PC-3 (cell line): ENCODE data around the gene VDR. TPM values are rescaled to one million over a fixed set of nuclear protein-coding genes. Genes with fewer than 3 reads are reported as not detected.
A peak's percentile ranks its signal among the peaks of the same experiment; 100 is the strongest.

ENCODE experiments used
- ATAC-seq: fragments of 200-7000 bp; cut with Tn5 transposase; 2 replicates; pipeline ENCODE4 v1.9.1; 2020; ENCODE audit warnings: mild to moderate bottlenecking, moderate library complexity
- BruUV-seq: library from RNA; stranded (reverse); fragments of 400-500 nt; replicated peaks from 2 replicates; lab custom pipeline; 2021; lab: Mats Ljungman, UMichigan
- CTCF ChIA-PET: fragments of 300-600 bp; sonication (Branson Sonifier 250); formaldehyde crosslinking; loops from one replicate; lab custom pipeline; 2022; ENCODE audit warnings: antibody characterized with exemption; lab: Charles Lee
- POLR2A ChIA-PET: fragments of 300-600 bp; sonication (Branson Sonifier 250); formaldehyde crosslinking; loops from one replicate; lab custom pipeline; 2022; ENCODE audit warnings: antibody characterized with exemption; ENCODE audit not compliant: unreplicated experiment; lab: Charles Lee
- DNase-seq: peaks from one replicate; pipeline ENCODE4 v3.0.0-alpha.2; 2015
- H2AFZ ChIP-seq: fragments of 300-600 bp; sonication (generic); 2 replicates; pipeline ENCODE4 v1.6.0; 2016; ENCODE audit warnings: antibody characterized with exemption, low read length
- H3F3A ChIP-seq: fragments of 300-600 bp; sonication (generic); one replicate; pipeline ENCODE4 v1.6.0; 2017; ENCODE audit warnings: antibody characterized with exemption, low read length, control low read depth, mild to moderate bottlenecking; ENCODE audit not compliant: unreplicated experiment
- H3K27ac ChIP-seq: fragments of 300-600 bp; sonication (generic); 2 replicates; pipeline ENCODE4 v1.5.1; 2016; ENCODE audit warnings: mild to moderate bottlenecking, low read length
- H3K27me3 ChIP-seq: fragments of 300-600 bp; sonication (generic); 2 replicates; pipeline ENCODE4 v1.6.1; 2016; ENCODE audit warnings: low read length, mixed read lengths
- H3K36me3 ChIP-seq: fragments of 300-600 bp; sonication (generic); 2 replicates; pipeline ENCODE4 v1.6.1; 2016; ENCODE audit warnings: low read depth, mixed run types, low read length, mixed read lengths
- H3K4me1 ChIP-seq: fragments of 300-600 bp; sonication (generic); 2 replicates; pipeline ENCODE4 v1.5.1; 2016; ENCODE audit warnings: low read length; ENCODE audit not compliant: insufficient read depth
- H3K4me2 ChIP-seq: fragments of 300-600 bp; sonication (generic); 2 replicates; pipeline ENCODE4 v1.6.0; 2016; ENCODE audit warnings: low read length
- H3K4me3 ChIP-seq: fragments of 300-600 bp; sonication (generic); 2 replicates; pipeline ENCODE4 v1.5.1; 2016; ENCODE audit warnings: mild to moderate bottlenecking, low read length, mixed read lengths
- H3K79me2 ChIP-seq: fragments of 300-600 bp; sonication (generic); 2 replicates; pipeline ENCODE4 v1.6.1; 2017; ENCODE audit warnings: low read length, mixed read lengths
- H3K9ac ChIP-seq: fragments of 300-600 bp; sonication (generic); 2 replicates; pipeline ENCODE4 v1.6.0; 2016; ENCODE audit warnings: mild to moderate bottlenecking, low read length
- H3K9me2 ChIP-seq: fragments of 300-600 bp; sonication (generic); replicated peaks from 2 replicates; pipeline ENCODE4 v1.6.1; 2016; ENCODE audit warnings: mixed run types, low read length, mixed read lengths
- H3K9me3 ChIP-seq: fragments of 300-600 bp; sonication (generic); 2 replicates; pipeline ENCODE4 v1.6.1; 2016; ENCODE audit warnings: low read length, mixed read lengths
- H4K20me1 ChIP-seq: fragments of 300-600 bp; sonication (generic); 2 replicates; pipeline ENCODE4 v1.6.1; 2016; ENCODE audit warnings: low read length, mixed read lengths
- CTCF ChIP-seq: fragments of 300-600 bp; sonication (generic); conservative IDR thresholded peaks from 2 replicates; pipeline ENCODE4 v1.5.1; 2017; ENCODE audit warnings: antibody characterized with exemption, low read depth, mild to moderate bottlenecking, low read length
- EZH2 ChIP-seq: fragments of 300-600 bp; sonication (generic); IDR thresholded peaks from one replicate; pipeline ENCODE4 v1.6.1; 2017; ENCODE audit warnings: antibody characterized with exemption, mild to moderate bottlenecking, low read length; ENCODE audit not compliant: unreplicated experiment
- EZH2phosphoT487 ChIP-seq: fragments of 300-600 bp; sonication (generic); IDR thresholded peaks from 2 replicates; pipeline ENCODE4 v1.6.1; 2018; ENCODE audit warnings: mild to moderate bottlenecking, antibody characterized with exemption, low read length, borderline replicate concordance
- intact Hi-C: fragments of 100-400 bp; cut with micrococcal nuclease; formaldehyde crosslinking; loops from 2 replicates; pipeline ENCODE4 v1.9.0; 2023
- total RNA-seq: library from RNA; depleted of rRNA; stranded (reverse); fragments of >200 nt; gene quantifications from 2 replicates; pipeline ENCODE4 v1.2.3, GENCODE V29; 2014

VDR gene
- total RNA-seq, 1 experiment from 2014 or later = 19.9 TPM

GRCh38 chr12:47944685-47945340 is 40.0 kb upstream of the VDR start:
- ChIA-PET CTCF (no interaction called here), POLR2A (no interaction called here)
- no TSS peak for BruUV-seq
- Histone ChIP-seq H4K20me1 (no peaks in the 10 kb centered on the region), H3K4me1 (peaks cover 7% of the 10 kb centered on the region; the same call in 1 of the 2 replicates), H3K9me3 (no peaks in the 10 kb centered on the region), H3K4me2 (no peak overlapping the region), H3K9ac (no peak overlapping the region), H3F3A (no peaks in the 10 kb centered on the region), H3K27ac (no peak overlapping the region), H3K9me2 (no peaks in the 10 kb centered on the region), H2AFZ (no peak overlapping the region), H3K36me3 (no peaks in the 10 kb centered on the region), H3K27me3 (no peaks in the 10 kb centered on the region), H3K79me2 (no peaks in the 10 kb centered on the region), H3K4me3 (no peak overlapping the region)
- no peak for TF ChIP-seq CTCF
- no peak for TF ChIP-seq EZH2phosphoT487
- TF ChIP-seq EZH2 = no peak
- ATAC-seq = no peak
- peak; percentile 32 for DNase-seq
- intact Hi-C loops = loop anchor here (10.0 kb wide), 1 partner anchor 120 kb away; no protein-coding TSS in a partner anchor

- ChIA-PET POLR2A (no interaction called here), CTCF (no interaction called here)
- Histone ChIP-seq H3K9me3 (no peaks in the 10 kb centered on the region), H2AFZ (no peak overlapping the region), H3K27me3 (no peaks in the 10 kb centered on the region), H3F3A (no peaks in the 10 kb centered on the region), H3K9ac (no peak overlapping the region), H3K4me3 (no peak overlapping the region), H4K20me1 (no peaks in the 10 kb centered on the region), H3K79me2 (no peaks in the 10 kb centered on the region), H3K4me2 (no peak overlapping the region), H3K9me2 (no peaks in the 10 kb centered on the region), H3K36me3 (no peaks in the 10 kb centered on the region), H3K27ac (no peak overlapping the region), H3K4me1 (peaks cover 8% of the 10 kb centered on the region)
- DNase-seq (peak; percentile 19), ATAC-seq (no peak)
- intact Hi-C loops = loop anchor here (10.0 kb wide), 1 partner anchor 119 kb away; no protein-coding TSS in a partner anchor
- no TSS peak for BruUV-seq
- TF ChIP-seq CTCF (no peak), EZH2 (no peak), EZH2phosphoT487 (no peak)
Measured at GRCh38 chr12:47943623-47944340, 39.0 kb upstream of the VDR start.
